A673 (cell line): Measurements from ENCODE around the gene NIT1. TPM values are rescaled to one million over a fixed set of nuclear protein-coding genes. Genes with fewer than 3 reads are reported as not detected.

Experiments
- BruUV-seq: library from RNA; stranded (reverse); fragments of 400-500 nt; replicated peaks from 2 replicates; lab custom pipeline; 2021; lab: Mats Ljungman, UMichigan
- CTCF ChIA-PET: fragments of 300-600 bp; sonication (Branson Sonifier 250); formaldehyde crosslinking; loops from one replicate; lab custom pipeline; 2022; ENCODE audit warnings: antibody characterized with exemption; lab: Charles Lee
- POLR2A ChIA-PET: fragments of 300-600 bp; sonication (Branson Sonifier 250); formaldehyde crosslinking; loops from one replicate; lab custom pipeline; 2022; ENCODE audit warnings: antibody characterized with exemption; ENCODE audit not compliant: low non-redundant PET; lab: Charles Lee
- DNase-seq: peaks from one replicate; pipeline ENCODE4 v3.0.0-alpha.2; 2015; ENCODE audit warnings: low spot score
- H3K27ac ChIP-seq: fragments of 200-600 bp; sonication (generic); 2 replicates; pipeline ENCODE4 v1.5.1; 2016; ENCODE audit warnings: mixed run types, low read depth, mild to moderate bottlenecking, mixed read lengths, antibody characterized with exemption, low read length; ENCODE audit not compliant: poor library complexity, severe bottlenecking
- H3K27me3 ChIP-seq: fragments of 200-600 bp; sonication (generic); replicated peaks from 2 replicates; pipeline ENCODE4 v1.6.1; 2017; ENCODE audit warnings: mixed run types, low read depth, mild to moderate bottlenecking, mixed read lengths, antibody characterized with exemption, low read length; ENCODE audit not compliant: insufficient read depth, poor library complexity
- H3K36me3 ChIP-seq: fragments of 200-600 bp; sonication (generic); 2 replicates; pipeline ENCODE4 v1.6.1; 2016; ENCODE audit warnings: mixed run types, mild to moderate bottlenecking, mixed read lengths, antibody characterized with exemption, low read length; ENCODE audit not compliant: insufficient read depth, poor library complexity, severe bottlenecking
- H3K4me1 ChIP-seq: fragments of 200-600 bp; sonication (generic); 2 replicates; pipeline ENCODE4 v1.6.1; 2017; ENCODE audit warnings: mixed run types, mild to moderate bottlenecking, mixed read lengths, antibody characterized with exemption, low read length; ENCODE audit not compliant: insufficient read depth, poor library complexity, severe bottlenecking
- H3K4me3 ChIP-seq: fragments of 200-600 bp; sonication (generic); 2 replicates; pipeline ENCODE4 v1.5.1; 2016; ENCODE audit warnings: low read depth, mixed run types, mild to moderate bottlenecking, mixed read lengths, low read length; ENCODE audit not compliant: poor library complexity, severe bottlenecking
- H3K9me3 ChIP-seq: fragments of 200-600 bp; sonication (generic); 2 replicates; pipeline ENCODE4 v1.6.1; 2016; ENCODE audit warnings: mixed run types, low read depth, mild to moderate bottlenecking, mixed read lengths, antibody characterized with exemption, low read length; ENCODE audit not compliant: poor library complexity, severe bottlenecking
- CTCF ChIP-seq: fragments of 300-800, 200-600 bp; sonication (generic); conservative IDR thresholded peaks from 2 replicates; pipeline ENCODE4 v1.5.1; 2017; ENCODE audit warnings: low read depth, mild to moderate bottlenecking, antibody characterized with exemption, low read length, moderate library complexity, mixed read lengths
- EZH2 ChIP-seq: fragments of 200-600 bp; sonication (generic); IDR thresholded peaks from 2 replicates; pipeline ENCODE4 v1.6.1; 2017; ENCODE audit warnings: borderline replicate concordance, low read depth, mild to moderate bottlenecking, mixed read lengths, antibody characterized with exemption, low read length; ENCODE audit not compliant: poor library complexity, severe bottlenecking
- intact Hi-C: fragments of 100-400 bp; cut with micrococcal nuclease; formaldehyde crosslinking; loops from one replicate; pipeline ENCODE4 v1.10.0; 2022; ENCODE audit not compliant: unreplicated experiment
- total RNA-seq: library from RNA; stranded (reverse); gene quantifications from 2 replicates; pipeline ENCODE4 v1.2.3, GENCODE V29; 2021

Gene NIT1
- total RNA-seq, 1 experiment from 2014 or later, result 29.3 TPM

- Histone ChIP-seq H3K9me3 (no peaks in the 10 kb centered on the region), H3K36me3 (peaks cover 43% of the 10 kb centered on the region), H3K4me1 (no peaks in the 10 kb centered on the region), H3K27ac (peak overlapping the region; percentile 69), H3K27me3 (no peaks in the 10 kb centered on the region), H3K4me3 (peak overlapping the region; percentile 83)
- no peak for DNase-seq
- TF ChIP-seq EZH2 (no peak), CTCF (no peak)
- ChIA-PET CTCF (interaction anchor here (0.9 to 1.6 kb wide), 2 partner anchors 34 to 67 kb away, joined by 4 read pairs; partner anchors contain the start of genes ADAMTS4 and KLHDC9), POLR2A (interaction anchor here (0.6 kb wide), 1 partner anchor 9 kb away, joined by 5 read pairs; no protein-coding TSS in a partner anchor)
- BruUV-seq, result no TSS peak
- intact Hi-C loops, result no loop called here
These were observed 47.2 kb downstream of the NIT1 start for GRCh38 chr1:161164901-161165610.

GRCh38 chr1:161165742-161166668 is 48.1 kb downstream of the NIT1 start, which contains the start of gene PPOX:
TSS of gene PPOX (plus strand) at chr1:161166426. CDS start at chr1:161166848, 422 bp downstream.
- no peaks in the 10 kb centered on the region for H3K4me1 ChIP-seq
- no TSS peak for BruUV-seq
- intact Hi-C loops, result no loop called here
- H3K27ac ChIP-seq, result peak within 1 kb of the TSS; percentile 69
- no peaks in the 10 kb centered on the region for H3K27me3 ChIP-seq
- peak within 1 kb of the TSS; percentile 83 for H3K4me3 ChIP-seq
- peak; percentile 98 for DNase-seq
- ChIA-PET CTCF (interaction anchor here (0.9 to 1.6 kb wide), 4 partner anchors 33 to 68 kb away, joined by 4 to 6 read pairs (median 4); partner anchors contain the start of genes ADAMTS4, KLHDC9, NDUFS2 and TOMM40L), POLR2A (interaction anchor here (0.6 kb wide), 2 partner anchors 10 to 34 kb away, joined by 5 to 8 read pairs; no protein-coding TSS in a partner anchor)
- H3K36me3 ChIP-seq, result peaks cover 44% of the 10 kb centered on the region
- no peak for TF ChIP-seq EZH2
- peak; percentile 74 for TF ChIP-seq CTCF
- H3K9me3 ChIP-seq, result no peaks in the 10 kb centered on the region
